GM18519 (cell line): ENCODE results near the gene TIA1.
A peak's percentile ranks its signal among the peaks of the same experiment; 100 is the strongest.
"Not testable (repeated sequence)": the region's sequence is repeated elsewhere in the genome, so short reads cannot be mapped to it uniquely, and the experiment has no call there.

Experiments used
- ATAC-seq: cut with Tn5 transposase; IDR thresholded peaks from one replicate; pipeline ENCODE4 v1.9.1; 2021; ENCODE audit warnings: mild to moderate bottlenecking, moderate library complexity; ENCODE audit not compliant: unreplicated experiment, low FRiP score

Gene TIA1

DNA sequence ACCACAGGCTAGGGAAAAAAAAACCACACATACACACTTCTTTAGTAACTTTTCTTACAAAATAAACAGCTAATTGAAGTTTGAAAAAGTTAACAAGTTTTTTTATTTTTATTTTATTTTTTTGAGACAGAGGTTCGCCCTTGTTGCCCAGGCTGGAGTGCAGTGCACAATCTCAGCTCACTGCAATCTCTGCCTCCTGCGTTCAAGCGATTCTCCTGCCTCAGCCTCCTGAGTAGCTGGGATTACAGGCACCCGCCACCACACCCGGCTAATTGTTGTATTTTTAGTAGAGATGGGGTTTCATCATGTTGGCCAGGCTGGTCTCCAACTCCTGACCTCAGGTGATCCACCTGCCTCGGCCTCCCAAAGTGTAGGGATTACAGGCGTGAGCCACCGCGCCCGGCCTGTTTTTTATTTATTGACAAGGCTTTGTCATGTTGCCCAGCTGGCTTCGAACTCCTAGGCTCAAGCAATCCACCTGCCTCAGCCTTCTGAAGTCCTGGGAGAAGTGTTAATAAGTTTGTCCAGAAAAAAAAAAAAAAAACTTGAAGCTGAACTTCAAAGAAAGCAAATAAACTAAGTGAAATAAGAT lies 78.7 kb downstream of the TIA1 start:
- ATAC-seq: not testable (repeated sequence)

DNA sequence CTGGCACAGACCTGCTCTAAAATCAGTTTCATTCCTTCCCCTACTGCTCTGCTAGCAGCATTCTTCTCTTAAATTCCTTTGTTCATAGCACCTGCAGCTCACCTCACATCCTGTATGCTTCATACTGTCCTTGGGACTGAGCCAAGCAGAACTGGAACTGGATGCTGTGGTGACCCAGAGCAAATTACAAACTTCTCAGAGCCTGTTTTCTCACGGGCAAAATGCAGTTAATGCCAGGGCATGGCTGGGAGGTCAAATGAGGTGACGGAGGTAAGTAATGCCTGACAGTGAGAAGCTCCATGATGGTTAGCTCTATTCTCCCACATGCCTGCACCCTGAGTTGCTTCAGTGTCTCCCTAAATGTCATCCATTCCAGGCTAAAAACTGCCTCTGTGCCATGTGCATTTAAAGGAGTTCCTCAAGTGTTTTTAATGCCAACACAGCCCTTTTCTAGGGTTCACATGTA lies 87.3 kb downstream of the TIA1 start:
- ATAC-seq: peak; percentile 82

DNA sequence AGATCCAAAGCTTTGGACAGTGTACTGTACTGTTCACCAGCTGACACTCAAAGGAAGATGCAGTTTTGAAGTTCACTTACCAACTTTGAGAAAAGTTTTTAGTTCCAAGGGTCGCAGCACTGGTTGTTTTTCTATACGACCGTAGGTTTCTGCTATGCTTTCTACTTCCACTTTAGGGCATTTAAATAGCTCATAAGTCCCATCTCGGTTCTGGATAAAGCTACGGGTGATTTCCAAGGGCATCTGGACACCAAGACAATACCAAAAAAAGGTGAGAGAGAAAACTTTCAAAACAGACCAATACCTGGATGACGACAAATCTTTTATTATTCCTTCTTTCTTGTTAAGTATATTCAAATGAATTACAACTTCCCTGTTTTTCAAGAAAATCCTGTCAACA lies 87.9 kb downstream of the TIA1 start:
- ATAC-seq: no peak
